HG03565 (cell line): Measurements from ENCODE around the gene PKM.
"Not testable (repeated sequence)": the region's sequence is repeated elsewhere in the genome, so short reads cannot be mapped to it uniquely, and the experiment has no call there.

ENCODE experiments used
- ATAC-seq: cut with Tn5 transposase; IDR thresholded peaks from one replicate; pipeline ENCODE4 v1.9.1; 2021; ENCODE audit warnings: mild to moderate bottlenecking, moderate library complexity; ENCODE audit not compliant: unreplicated experiment

PKM gene

DNA sequence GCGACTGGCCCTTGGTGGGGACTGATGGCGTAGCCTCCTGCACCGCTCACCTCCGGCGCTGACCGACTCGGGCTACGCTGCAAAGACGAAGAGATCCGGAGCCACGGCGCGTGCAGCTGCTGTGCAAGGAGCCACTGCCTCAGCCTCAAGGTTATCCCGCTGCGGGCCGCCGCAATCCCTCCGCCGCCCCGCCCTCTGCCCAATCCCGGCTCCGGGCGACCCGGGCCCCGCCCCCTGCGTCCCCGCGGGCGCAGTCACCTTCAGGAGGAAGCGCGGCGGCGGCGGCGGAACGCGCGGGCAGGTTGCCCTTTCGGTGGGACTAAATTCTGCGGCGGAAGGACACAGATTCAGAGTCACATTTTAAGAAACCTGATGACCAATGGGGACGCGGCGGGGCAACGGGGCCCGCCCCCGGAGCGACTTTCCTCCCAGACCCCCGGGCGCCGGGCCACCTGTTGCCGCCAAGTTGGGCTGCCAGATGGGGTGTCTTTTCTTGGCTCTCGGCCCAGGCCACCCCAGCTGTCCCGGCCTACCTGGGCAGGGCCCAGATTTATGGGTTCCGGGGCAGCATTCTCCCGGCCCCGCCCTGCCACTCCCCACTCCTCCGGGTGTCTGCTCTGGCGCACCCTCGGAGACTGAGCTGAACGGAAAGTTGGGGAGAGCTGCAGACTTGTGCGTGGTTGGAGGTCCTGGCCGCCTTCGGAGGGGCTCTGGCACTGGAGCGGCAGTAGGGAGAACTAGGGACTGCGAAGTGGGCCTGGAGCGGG lies at the start of gene PKM:
Gene PKM, minus strand, starts transcription at position 125 of the 767 bp plus-strand sequence. CDS start 12,093 bp downstream, outside the sequence.
- ATAC-seq, result peak; percentile 27

DNA sequence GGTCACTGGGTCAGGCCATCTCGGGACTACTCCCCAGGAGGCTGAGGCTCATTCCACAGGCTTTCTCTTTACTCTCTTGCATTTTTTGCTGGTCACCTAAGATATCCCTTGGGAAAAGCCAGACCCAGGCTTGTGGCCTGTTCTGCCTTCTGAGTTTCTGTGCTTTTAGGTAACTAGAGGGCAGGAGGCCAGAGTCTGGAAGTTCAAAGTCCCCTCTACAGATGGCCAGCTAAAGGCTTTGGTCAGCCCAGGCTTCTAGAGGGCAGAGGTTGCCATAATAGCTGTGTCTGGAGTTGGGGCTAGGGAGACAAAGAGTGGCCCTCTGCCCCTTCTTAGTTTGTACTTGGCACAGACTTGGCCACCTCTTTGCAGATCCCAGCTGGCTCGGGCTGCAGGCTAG lies 49.8 kb upstream of the PKM start:
- no peak for ATAC-seq

DNA sequence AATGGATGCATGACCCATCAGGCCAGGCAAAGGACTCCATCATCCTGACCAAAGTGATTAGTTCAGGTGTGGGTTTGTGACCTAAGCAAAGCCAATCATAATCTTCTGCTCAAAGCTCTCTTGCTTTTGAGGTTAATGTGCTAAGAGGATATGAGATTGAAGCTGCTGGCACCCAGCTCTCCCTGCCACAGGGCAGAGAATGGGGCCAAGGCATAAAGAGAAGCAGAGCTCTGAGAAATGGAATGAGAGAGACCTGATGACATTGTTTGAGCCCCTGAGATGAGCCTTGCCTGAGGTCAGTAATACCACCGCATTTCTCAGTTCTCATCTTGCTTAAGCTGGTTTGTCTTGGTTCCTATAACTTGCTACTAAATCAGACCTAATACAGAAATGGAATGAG lies 47.7 kb upstream of the PKM start:
- ATAC-seq, result no peak

DNA sequence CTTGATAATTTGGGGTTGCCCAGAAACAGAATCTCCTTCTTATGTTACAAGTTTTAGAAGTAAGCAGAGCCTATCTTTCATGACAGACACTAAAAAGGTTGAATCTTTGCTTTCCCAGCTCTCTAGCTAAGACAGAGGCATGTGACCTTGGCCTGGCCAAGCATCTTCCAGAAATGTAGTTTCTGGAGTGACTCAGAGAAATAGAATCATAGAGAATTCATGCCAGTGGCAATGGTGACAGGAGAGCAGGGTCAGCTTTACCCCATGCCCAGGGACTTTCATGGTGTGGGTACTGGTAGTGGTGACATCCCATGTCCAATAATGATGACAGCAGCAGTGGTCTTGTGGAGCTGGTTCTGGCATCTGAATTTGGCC lies 45.3 kb upstream of the PKM start:
- ATAC-seq, result no peak

DNA sequence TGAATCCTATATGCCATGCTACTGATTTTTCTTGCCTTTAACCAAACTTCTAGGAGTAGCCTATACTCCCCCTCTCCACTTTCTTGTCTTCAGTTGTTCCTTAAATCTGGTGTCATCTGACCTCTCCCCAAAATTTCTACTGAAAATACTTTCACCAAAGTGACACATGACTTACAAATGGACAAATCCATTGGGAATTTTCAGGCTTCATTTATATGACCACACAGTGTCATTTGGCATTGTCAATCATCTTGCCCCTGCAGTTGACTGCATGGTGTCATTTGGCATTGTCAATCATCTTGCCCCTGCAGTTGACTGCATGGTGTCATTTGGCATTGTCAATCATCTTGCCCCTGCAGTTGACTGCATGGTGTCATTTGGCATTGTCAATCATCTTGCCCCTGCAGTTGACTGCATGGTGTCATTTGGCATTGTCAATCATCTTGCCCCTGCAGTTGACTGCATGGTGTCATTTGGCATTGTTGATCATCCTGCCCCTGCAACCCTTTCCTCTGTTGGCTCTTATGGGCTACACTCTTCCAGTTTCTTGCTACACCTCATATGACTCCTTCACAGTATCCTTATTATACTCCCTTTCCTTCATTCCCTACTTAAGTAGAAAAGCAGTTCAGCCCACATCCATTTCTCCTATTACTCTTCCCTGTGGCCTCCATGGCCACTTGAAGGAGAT lies 44.8 kb upstream of the PKM start:
- not testable (repeated sequence) for ATAC-seq

DNA sequence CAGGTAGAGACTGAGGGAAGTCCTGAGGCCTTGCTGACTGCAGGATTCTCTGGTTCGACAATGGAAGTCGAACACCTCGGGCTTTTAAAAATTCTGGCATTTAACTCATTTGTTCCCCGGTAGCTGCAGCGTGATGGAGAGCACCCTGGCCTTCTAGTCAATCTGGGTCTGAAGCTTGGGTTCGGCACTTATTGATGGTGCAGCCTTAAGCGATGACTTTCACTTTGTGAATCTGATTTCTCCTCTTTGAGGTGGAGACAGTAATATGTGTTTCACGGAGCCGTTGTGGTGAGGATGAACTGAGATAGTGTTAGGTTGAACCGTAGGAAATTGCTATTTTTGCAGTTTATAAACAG lies 42.0 kb upstream of the PKM start:
- ATAC-seq, result no peak

DNA sequence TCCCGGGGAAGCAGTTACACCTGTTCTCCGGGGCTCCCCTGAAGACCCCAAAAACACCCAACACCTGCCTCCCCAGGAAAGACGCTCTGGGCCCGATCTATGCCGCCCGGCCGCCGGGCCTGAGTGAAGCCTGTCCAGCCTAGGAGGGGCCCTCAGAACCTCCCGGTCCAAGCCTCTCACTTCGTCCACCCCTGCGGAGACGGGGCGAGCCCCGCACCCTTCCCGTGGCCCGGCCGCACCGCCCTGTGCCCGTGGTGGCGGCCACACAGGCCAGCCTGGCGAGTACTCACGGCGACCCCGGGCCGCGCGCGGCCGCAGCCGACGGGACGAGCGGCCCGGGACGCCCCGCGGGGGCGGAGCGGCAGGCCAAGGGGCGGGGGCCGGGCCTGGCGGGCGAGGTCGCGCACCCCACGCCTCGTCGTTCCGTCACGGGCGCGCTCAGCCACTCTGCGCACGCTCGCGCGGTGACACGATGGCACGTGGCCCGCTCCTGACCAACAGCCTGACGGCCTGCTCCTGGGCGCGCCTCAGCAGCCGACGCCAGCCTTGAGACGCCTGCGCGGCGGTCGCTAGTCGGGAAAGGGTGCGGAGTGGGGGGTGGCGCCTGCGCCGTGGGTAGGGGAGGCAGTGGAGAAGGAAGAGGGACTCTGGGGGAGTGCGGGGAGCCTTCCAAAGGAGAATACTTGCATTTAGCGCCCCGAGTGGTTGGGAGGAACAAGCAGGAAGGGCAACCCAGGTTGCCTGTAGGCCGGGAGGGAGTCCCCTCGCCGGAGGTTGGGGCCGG lies 41.4 kb upstream of the PKM start, which contains the start of gene PARP6:
Gene PARP6, minus strand, starts transcription at position 342 of the 784 bp plus-strand sequence. CDS start 5,077 bp downstream, outside the sequence.
- peak; percentile 92 for ATAC-seq

DNA sequence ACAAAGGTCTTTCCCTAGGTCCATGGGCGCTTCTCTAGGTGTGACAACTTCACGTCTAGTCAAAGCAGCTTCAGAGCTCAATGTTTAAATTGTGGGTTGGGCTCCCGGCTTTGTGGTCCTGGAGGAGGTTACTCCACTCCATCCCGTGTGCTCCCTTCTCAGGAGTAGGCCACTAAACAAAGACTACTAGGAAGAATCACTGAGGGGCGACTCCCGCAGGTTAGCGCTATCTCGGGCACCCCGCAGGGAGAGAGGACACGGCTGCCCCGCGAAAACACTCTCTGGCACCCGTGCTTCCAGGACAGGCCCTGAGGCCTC lies 40.9 kb upstream of the PKM start:
- ATAC-seq, result no peak

DNA sequence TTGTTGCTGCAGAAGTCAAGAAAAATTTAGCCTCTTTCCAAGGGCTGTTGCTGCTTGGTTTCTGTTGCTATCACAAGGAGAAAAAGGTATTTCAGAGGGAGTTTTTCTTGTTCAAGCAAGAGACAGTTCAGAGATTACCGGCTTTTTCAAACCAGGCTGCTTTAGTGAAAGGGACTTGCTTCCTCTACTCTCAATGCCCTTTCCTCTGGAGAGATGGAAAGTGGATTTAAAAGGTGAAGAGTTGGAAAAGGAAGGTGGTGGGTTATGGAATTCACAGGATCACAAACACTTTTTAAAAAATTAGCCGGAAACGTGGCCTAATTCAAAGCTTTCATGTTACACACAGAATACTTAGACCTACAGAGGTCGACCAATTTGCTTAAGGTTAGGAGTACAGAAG lies 40.2 kb upstream of the PKM start:
- no peak for ATAC-seq

DNA sequence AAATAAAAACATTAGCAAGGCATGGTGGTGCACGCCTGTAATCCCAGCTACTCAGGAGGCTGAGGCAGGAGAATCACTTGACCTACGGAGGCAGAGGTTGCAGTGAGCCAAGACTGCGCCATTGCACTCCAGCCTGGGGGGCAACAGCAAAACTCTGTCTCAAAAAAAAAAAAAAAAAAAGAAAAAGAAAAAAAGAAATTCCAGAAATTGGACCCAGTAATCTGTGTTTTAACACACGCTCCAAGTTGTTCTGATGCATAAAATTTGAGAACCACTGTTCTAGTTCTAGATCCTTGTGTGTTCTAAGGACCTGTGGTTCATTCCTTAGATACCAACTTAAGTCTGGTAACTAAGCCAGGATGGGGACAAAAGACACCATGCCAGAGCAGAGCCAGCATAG lies 38.7 kb upstream of the PKM start:
- no peak for ATAC-seq

DNA sequence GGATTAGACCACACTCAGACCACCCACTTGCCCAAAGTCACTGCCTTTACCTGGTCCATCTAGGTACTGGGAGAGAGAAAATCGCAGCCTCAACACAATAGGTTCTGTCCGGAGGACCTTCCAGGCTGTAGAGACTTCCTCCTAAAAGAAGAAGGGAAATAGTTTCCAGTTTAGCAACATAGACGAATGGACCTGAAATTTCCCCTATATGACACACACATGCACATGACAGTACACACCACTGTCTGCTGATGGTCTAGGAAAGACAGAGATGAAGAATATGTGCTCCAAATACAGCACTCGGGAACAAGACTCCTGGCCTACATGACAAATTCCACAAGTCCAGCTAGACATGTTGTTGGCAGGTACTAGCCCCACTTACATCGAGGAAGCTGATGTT lies 34.0 kb upstream of the PKM start:
- no peak for ATAC-seq

DNA sequence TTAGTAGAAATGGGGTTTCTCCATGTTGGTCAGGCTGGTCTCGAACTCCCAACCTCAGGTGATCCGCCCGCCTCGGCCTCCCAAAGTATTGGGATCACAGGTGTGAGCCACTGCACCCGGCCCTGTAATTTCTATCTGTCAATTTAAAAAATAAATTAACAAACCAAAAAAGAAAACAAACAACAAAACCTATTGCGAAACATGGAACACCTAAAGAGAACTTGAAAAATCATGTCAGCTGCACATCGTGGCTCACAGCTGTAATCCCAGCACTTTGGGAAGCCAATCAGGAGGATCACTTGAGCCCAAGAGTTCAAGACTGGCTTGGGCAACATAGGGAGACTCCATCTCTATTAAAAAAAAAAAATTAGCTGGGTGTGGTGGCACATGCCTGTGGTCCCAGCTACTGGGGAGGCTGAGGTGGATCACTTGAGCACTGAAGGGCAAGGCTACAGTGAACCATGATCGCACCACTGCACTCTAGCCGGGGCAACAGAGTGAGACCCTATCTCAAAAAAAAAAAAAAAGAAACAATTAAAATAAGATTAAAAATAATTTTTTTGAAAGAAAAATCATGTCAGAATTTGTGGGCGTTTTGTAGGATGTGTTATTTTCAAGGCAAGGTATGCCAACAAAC lies 21.8 kb upstream of the PKM start:
- no peak for ATAC-seq

DNA sequence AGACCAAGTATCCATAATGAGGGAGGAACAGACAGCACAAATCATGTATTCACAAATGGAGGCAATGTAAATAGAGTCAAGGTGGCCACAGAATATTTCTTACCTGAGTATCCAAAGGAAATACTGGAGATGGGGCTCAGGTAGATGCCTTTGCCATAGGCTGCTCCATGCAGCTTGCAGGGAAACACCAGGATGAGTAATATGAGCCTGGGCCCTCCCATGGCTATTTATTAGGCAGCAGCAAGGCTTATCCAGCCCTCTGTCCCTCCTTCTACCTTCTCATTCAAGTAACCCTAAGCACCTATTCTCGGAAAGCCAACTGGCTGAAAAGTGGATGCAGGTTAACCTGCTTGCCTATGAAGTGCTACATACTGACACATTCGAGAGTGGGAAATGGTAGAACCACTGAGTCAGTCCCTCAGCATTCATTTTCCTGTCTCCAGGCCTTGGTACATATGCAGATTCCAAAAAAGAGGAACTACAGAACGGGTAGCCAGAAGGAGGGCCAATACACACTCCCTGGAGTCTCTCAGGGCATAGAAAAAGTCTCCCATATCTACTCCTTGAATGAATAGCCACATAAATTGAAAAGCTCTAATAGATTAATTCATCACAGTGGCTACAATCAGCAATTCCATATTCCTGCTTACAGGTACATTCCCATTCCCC lies 18.3 kb upstream of the PKM start:
- ATAC-seq, result no peak

DNA sequence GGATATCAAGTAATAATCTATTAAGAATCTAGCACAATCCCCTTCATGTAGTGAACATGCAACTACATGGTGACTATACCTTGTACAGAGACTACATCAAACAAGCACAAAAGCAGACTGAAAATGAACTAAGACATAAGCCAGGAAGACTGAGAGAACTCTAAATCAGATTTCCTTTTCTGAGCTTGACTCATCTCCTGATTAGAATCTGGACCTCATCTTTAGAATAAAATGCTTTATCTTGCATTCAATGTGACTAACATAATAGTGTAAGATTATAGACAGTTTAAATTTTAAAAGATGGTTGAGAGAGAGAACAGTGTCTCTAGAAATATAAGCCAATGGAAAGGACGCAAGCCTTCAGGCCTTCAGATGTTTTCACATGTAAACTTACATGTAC lies 17.5 kb upstream of the PKM start:
- ATAC-seq, result no peak

DNA sequence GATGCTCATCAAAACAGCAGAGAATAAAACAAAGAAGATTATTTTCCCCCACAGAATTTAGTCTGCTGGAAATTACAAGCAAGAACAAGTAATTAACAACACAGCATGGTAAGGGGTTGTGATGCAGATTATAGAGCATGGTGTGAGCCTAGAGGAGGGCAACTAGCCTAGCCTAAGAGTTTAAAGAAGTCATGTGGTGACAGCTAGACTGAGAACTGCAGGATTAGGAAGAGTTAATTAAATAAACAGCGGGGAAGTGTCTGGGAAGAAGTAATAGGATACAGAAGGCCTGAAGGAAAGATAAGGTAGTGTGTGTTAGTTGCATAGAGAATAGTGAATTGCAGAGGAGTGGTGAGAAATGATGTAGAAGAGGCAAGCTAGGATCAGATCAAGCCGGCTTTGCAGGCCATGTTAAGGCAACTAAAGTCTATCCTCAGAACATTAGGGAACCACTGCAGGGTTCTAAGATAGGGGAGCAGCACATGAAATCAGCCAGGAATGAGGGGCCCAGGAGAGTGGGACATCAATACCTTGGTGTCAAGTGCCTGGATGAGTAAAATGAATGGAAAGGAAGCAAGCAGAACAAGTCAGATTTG lies 11.9 kb upstream of the PKM start:
- no peak for ATAC-seq

DNA sequence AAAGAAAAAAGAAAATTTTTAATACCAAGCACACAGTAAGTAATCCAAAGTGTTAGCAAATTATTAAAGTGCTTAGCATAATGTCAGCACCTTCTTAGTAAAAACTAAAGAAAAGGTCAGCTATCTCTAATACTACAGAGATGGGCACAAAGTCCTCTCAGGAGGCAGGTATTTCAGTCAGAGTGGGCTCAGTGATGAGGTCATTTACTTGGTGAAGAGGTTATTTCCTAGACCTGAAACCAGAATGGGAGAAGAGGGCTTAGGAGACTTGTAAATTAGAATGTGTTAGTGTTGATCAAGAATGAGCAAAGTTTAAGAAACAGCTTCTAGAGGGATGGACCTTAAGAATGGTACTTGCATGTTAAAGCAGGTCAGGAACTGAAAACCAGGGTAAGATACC lies 8.7 kb upstream of the PKM start:
- no peak for ATAC-seq

DNA sequence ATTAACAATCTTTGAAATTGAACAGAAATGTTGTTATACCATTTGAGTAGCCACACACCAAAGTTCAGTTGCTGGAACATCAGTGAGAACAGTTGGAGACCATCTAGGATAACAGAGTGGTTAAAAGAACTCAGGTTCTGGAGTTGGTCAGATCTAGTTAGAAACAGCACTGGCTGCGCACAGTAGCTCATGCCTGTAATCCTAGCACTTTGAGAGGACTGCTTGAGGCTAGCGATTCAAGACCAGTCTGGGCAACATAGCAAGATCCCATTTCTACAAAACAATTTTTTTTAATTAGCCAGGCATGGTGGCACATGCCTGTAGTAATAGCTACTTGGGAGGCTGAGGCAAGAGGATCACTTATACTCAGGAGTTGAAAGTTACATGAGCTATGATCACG lies 7.6 kb upstream of the PKM start:
- no peak for ATAC-seq

DNA sequence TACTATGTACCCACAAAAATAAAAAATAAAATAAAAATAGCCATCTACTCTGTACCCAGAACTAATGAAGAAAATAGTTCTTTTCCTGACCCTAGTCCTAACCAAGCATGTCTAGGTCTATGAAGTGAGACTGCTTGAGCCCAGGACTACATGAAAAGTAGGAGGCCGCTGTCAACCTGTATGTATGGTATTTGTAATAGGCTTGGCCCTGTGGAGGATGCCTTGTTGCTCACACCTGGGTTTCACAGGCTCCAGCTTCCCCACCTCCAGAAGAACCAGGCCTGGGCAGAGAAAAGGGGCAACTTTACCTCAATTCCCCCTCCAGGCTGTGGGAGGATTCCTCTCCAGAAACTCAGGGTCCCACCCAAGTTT lies 6.8 kb upstream of the PKM start:
- no peak for ATAC-seq

DNA sequence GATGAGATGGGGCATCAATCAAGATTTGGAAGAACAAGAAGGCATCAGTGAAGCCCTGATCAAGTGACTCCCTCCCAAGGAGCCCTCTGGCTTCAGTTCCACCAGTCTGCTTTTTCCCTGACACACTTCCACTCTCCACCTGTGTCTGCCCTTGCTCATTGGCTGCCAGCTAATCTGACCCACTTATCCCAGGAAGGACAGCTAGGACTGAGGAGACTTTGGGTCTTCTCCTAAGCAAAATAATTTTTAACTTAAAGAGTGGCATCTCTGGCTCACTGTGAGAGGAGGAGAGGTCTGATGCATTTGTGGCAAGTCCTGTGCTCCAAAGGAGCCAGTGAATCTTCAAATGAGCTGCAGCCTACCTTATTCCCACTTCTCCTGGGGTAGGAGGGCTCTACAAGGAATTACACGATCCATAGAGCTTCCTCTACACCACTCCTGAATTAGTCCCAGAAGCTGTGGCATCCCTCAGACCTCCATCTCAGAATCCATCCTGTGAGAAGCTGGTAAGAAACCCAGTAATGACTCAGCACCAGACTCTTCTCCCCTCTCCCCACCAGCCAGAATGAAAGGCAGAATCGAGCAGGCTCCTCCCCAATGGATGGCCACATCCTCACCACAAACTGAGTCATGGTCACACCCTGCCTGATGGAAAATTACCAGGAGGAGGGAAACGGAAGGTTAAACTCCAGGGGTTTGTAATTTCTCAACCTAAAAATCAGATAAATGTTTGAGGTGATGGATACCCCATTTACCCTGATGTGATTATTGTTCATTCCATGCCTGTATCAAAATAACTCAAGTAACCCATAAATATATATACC lies 6.3 kb upstream of the PKM start:
- no peak for ATAC-seq
